Suprapubic skin (tissue), 4 donors: ENCODE data around the gene PARD6G. TPM values are rescaled to one million over a fixed set of nuclear protein-coding genes. Genes with fewer than 3 reads are reported as not detected.

Source experiments
- DNase-seq, 2 donors: peaks; one replicate each; pipeline ENCODE4 v3.0.0-alpha.2; 2019; ENCODE audit warnings: low spot score in 2 of 2
- H3K27ac ChIP-seq: fragments of 200-600 bp; sonication (generic); one replicate; pipeline ENCODE4 v1.5.1; 2019
- H3K27me3 ChIP-seq: fragments of 200-600 bp; sonication (generic); one replicate; pipeline ENCODE4 v1.5.1; 2019
- H3K36me3 ChIP-seq: fragments of 200-600 bp; sonication (generic); one replicate; pipeline ENCODE4 v1.5.1; 2019
- H3K4me1 ChIP-seq: fragments of 200-600 bp; sonication (generic); one replicate; pipeline ENCODE4 v1.5.1; 2019
- H3K4me3 ChIP-seq: fragments of 200-600 bp; sonication (generic); one replicate; pipeline ENCODE4 v1.5.1; 2019; ENCODE audit warnings: mild to moderate bottlenecking
- H3K9me3 ChIP-seq: fragments of 200-600 bp; sonication (generic); one replicate; pipeline ENCODE4 v1.5.1; 2019
- CTCF ChIP-seq, 2 donors: fragments of 200-600 bp in 1 of 2; fragments of 450-650 bp in 1 of 2; sonication (generic) in 1 of 2; IDR thresholded peaks; one replicate each; pipeline ENCODE4 v1.5.1; 2016 to 2019; ENCODE audit warnings: antibody characterized with exemption in 2 of 2, mild to moderate bottlenecking in 1 of 2, moderate library complexity in 1 of 2
- EP300 ChIP-seq: sonication (generic); formaldehyde crosslinking; IDR thresholded peaks from one replicate; pipeline ENCODE4 v1.6.1; 2017; ENCODE audit warnings: antibody characterized with exemption
- POLR2A ChIP-seq, 2 donors: fragments of 450-650 bp; IDR thresholded peaks; one replicate each; pipeline ENCODE4 v1.6.1; 2017; ENCODE audit warnings: antibody characterized with exemption in 2 of 2, mild to moderate bottlenecking in 2 of 2, moderate library complexity in 2 of 2
- POLR2AphosphoS5 ChIP-seq, 3 donors: sonication (generic); formaldehyde crosslinking; IDR thresholded peaks; one replicate each; pipeline ENCODE4 v1.6.1; 2017; ENCODE audit warnings: antibody characterized with exemption in 3 of 3
- WGBS: methylation state at CpG from one replicate; pipeline ENCODE4 v1.1.5; 2018; 5-methylcytosine and 5-hydroxymethylcytosine counted together
- total RNA-seq, 4 donors: library from RNA; depleted of rRNA; stranded (reverse); fragments of >200 nt; gene quantifications; one replicate each; pipeline ENCODE4 v1.1.0, GENCODE V29; 2016

The PARD6G gene
- total RNA-seq, 4 donors from 2014 or later = 47.5 to 97.6 (median 82.2) TPM

DNA sequence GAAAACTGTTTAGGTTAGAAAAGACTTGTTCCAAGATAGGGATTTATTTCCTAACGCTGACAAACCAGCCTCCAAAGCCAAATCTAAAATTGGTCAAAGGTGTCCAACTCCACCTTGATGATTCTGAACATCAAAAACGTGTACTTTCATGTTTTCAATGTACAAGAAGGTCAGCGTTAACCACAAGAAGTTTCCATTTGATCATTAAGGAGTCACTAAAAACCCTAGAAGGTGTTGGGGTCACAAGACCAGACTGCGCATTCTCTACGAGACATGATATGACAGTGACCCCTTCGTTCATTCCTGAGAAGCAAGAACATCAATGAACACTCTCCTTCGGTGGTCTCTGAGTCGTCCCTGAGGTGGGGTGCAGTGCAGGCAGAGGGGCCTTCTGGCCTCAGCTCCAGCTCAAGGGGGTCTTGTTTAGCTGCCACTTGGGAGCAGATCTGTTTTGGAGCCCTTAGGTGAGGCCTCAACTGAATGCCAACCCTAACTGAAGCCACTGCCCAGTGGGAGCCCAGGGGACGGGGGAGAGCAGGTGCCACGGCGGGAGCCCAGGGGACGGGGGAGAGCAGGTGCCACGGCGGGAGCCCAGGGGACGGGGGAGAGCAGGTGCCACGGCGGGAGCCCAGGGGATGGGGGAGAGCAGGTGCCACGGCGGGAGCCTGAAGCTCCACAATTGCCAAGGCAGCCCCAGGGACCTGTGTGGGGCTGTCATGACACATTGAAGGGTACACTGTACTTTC lies 55.2 kb downstream of the PARD6G start:
- WGBS = 91% methylated on average over 19 of the region's 19 CpGs
- no peak for TF ChIP-seq POLR2A (IDR thresholded peaks at IDR 0.05)
- no peak for TF ChIP-seq POLR2AphosphoS5 (IDR thresholded peaks at IDR 0.05)
- TF ChIP-seq CTCF (IDR thresholded peaks at IDR 0.05) = no peak
- TF ChIP-seq EP300 = no peak
- peaks cover 21% of the 10 kb centered on the region for H3K4me1 ChIP-seq
- no peaks in the 10 kb centered on the region for H3K27me3 ChIP-seq
- no peak overlapping the region for H3K4me3 ChIP-seq
- DNase-seq = peak in 1 of 2 donors; percentile 16
- H3K9me3 ChIP-seq = no peaks in the 10 kb centered on the region
- no peaks in the 10 kb centered on the region for H3K36me3 ChIP-seq
- no peak overlapping the region for H3K27ac ChIP-seq

DNA sequence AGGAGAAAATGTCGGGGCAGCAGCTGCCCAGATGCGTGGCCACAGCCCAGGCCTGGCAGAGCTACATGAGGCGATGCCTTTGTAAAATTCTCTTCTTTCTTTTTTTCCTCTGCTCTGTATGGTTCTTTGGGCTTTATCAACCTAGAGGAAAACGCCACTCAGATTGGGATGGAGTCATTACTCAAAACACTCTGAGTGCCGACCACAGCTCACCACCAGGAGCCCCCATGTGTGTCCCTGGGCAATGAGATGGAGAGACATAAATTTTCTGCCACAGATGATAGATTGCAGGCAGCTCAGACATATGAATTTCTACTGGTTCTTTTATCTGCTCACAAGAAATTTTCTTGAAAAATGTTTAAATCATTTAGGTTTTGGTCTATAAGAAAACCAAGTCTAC lies 56.0 kb downstream of the PARD6G start:
- Histone ChIP-seq H3K27ac (no peak overlapping the region), H3K4me1 (peaks cover 14% of the 10 kb centered on the region), H3K36me3 (no peaks in the 10 kb centered on the region), H3K4me3 (no peak overlapping the region), H3K27me3 (no peaks in the 10 kb centered on the region), H3K9me3 (no peaks in the 10 kb centered on the region)
- WGBS = 92% methylated on average over 5 of the region's 5 CpGs
- DNase-seq = peak in 1 of 2 donors; percentile 34
- TF ChIP-seq CTCF (IDR thresholded peaks at IDR 0.05) (no peak), EP300 (no peak), POLR2AphosphoS5 (IDR thresholded peaks at IDR 0.05) (no peak), POLR2A (IDR thresholded peaks at IDR 0.05) (no peak)

DNA sequence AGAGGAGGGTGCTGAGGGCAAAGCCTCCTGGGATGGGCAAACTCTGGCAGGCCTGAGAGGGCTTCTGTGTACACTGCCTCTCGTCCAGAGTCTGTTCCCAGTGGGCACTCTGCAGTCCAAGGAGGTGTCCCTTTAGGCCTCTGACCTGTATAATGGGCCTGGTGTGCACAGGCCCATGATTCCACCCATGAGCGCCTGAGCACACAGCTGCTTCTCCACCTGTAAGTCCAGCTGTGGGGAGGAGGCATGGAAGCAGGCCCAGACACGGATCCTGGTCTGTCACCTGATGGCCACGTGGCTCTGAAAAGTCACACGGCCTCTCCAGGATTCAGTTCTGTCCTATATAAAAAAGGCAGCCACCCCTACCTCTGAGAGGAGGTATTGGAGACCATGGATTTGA lies 57.0 kb downstream of the PARD6G start:
- Histone ChIP-seq H3K9me3 (no peaks in the 10 kb centered on the region), H3K4me1 (peaks cover 11% of the 10 kb centered on the region), H3K27ac (no peak overlapping the region), H3K27me3 (no peaks in the 10 kb centered on the region), H3K36me3 (no peaks in the 10 kb centered on the region), H3K4me3 (no peak overlapping the region)
- WGBS = 80% methylated on average over 2 of the region's 5 CpGs
- TF ChIP-seq EP300 = no peak
- no peak for TF ChIP-seq POLR2AphosphoS5 (IDR thresholded peaks at IDR 0.05)
- no peak for TF ChIP-seq POLR2A (IDR thresholded peaks at IDR 0.05)
- no peak for TF ChIP-seq CTCF (IDR thresholded peaks at IDR 0.05)
- DNase-seq = peak in 1 of 2 donors; percentile 62

DNA sequence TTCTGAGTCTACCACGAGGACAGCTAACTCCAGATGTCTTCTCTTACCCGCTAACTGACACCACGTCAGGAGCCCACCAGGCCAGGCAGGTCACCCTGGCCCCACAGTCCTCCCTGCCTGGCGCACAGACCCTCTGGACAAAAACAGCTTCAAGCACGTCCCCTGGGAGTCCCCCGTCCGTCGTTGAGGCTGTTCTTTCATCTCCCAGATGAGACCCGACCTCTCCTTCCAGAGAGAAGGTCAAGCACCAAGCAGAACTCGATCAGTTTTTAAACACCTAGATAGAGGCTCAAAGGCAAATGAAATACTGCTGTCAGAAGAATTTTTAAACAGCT lies 57.8 kb downstream of the PARD6G start:
- 93% methylated on average over 10 of the region's 10 CpGs for WGBS
- no peaks in the 10 kb centered on the region for H3K9me3 ChIP-seq

More for the DNA sequence above, 57.8 kb downstream of the PARD6G start:
- H3K36me3 ChIP-seq = no peaks in the 10 kb centered on the region
- no peaks in the 10 kb centered on the region for H3K27me3 ChIP-seq
- TF ChIP-seq CTCF (IDR thresholded peaks at IDR 0.05) = no peak
- no peak for TF ChIP-seq POLR2A (IDR thresholded peaks at IDR 0.05)
- no peak for TF ChIP-seq POLR2AphosphoS5 (IDR thresholded peaks at IDR 0.05)
- no peak for TF ChIP-seq EP300
- no peak overlapping the region for H3K4me3 ChIP-seq
- no peak overlapping the region for H3K27ac ChIP-seq
- H3K4me1 ChIP-seq = peaks cover 11% of the 10 kb centered on the region
- DNase-seq = no peak
